Activated B cell treated with CpG ODN at 0.5 μM for 24 hours (primary cell): ENCODE data around the gene CCDC146. TPM values are rescaled to one million over a fixed set of nuclear protein-coding genes. Genes with fewer than 3 reads are reported as not detected.
"Not testable (repeated sequence)": the region's sequence is repeated elsewhere in the genome, so short reads cannot be mapped to it uniquely, and the experiment has no call there.

ENCODE experiments used
- ATAC-seq: fragments of 200-7000 bp; cut with Tn5 transposase; one replicate; pipeline ENCODE4 v1.10.0; 2021; ENCODE audit warnings: low read depth, mild to moderate bottlenecking, moderate library complexity
- CTCF ChIA-PET: fragments of 350-600 bp; sonication (Branson Sonifier 250); formaldehyde crosslinking; loops from one replicate; lab custom pipeline; 2021; ENCODE audit warnings: antibody characterized with exemption; lab: Charles Lee
- POLR2A ChIA-PET: fragments of 350-600 bp; sonication (Branson Sonifier 250); formaldehyde crosslinking; loops from one replicate; lab custom pipeline; 2021; ENCODE audit warnings: antibody characterized with exemption; lab: Charles Lee
- DNase-seq: peaks from one replicate; pipeline ENCODE4 v3.0.0; 2022
- H3K27ac Mint-ChIP-seq: one replicate; pipeline ENCODE4 v1.8.0; 2020; ENCODE audit warnings: mixed read lengths
- H3K27me3 Mint-ChIP-seq: one replicate; pipeline ENCODE4 v1.8.0; 2021; ENCODE audit warnings: mixed read lengths
- H3K36me3 Mint-ChIP-seq: one replicate; pipeline ENCODE4 v1.8.0; 2021; ENCODE audit warnings: low read depth, mixed read lengths
- H3K4me1 Mint-ChIP-seq: one replicate; pipeline ENCODE4 v1.8.0; 2021; ENCODE audit warnings: mixed read lengths
- H3K4me3 Mint-ChIP-seq: one replicate; pipeline ENCODE4 v1.8.0; 2020; ENCODE audit warnings: mild to moderate bottlenecking, mixed read lengths
- H3K9me3 Mint-ChIP-seq: one replicate; pipeline ENCODE4 v1.8.0; 2020; ENCODE audit warnings: mixed read lengths
- CTCF ChIP-seq: fragments of 200-600 bp; IDR thresholded peaks from one replicate; pipeline ENCODE4 v1.8.0; 2022; ENCODE audit warnings: antibody characterized with exemption, mild to moderate bottlenecking
- intact Hi-C: fragments of 100-400 bp; cut with micrococcal nuclease; formaldehyde crosslinking; loops from one replicate; pipeline ENCODE4 v1.15.1; 2024
- total RNA-seq: library from RNA; stranded (reverse); gene quantifications from 2 replicates; pipeline ENCODE4 v1.2.3, GENCODE V29; 2022

Gene CCDC146
- total RNA-seq, 1 donor from 2014 or later: 3.5 TPM

- ChIA-PET POLR2A (interaction anchor here (0.6 kb wide), 1 partner anchor 22 kb away, joined by 3 read pairs; no protein-coding TSS in a partner anchor), CTCF (interaction anchor here (0.6 to 0.9 kb wide), 2 partner anchors 20 to 24 kb away, joined by 3 to 4 read pairs; no protein-coding TSS in a partner anchor)
- no peak for DNase-seq
- intact Hi-C loops: no loop called here
- H3K27ac Mint-ChIP-seq: no peak overlapping the region
- no peak for ATAC-seq
- no peaks in the 10 kb centered on the region for H3K27me3 Mint-ChIP-seq
- no peaks in the 10 kb centered on the region for H3K4me1 Mint-ChIP-seq
- H3K36me3 Mint-ChIP-seq: no peaks in the 10 kb centered on the region
- H3K9me3 Mint-ChIP-seq: peaks cover 9% of the 10 kb centered on the region
- no peak overlapping the region for H3K4me3 Mint-ChIP-seq
- TF ChIP-seq CTCF: no peak
Observed at GRCh38 chr7:77223261-77223660, 100.8 kb downstream of the CCDC146 start.

- no peak for TF ChIP-seq CTCF
- CTCF ChIA-PET: interaction anchor here (1.2 kb wide), 1 partner anchor 21 kb away, joined by 3 read pairs; no protein-coding TSS in a partner anchor
- DNase-seq: no peak
- POLR2A ChIA-PET: interaction anchor here (0.6 kb wide), 1 partner anchor 51 kb away, joined by 3 read pairs; no protein-coding TSS in a partner anchor
- intact Hi-C loops: no loop called here
- H3K36me3 Mint-ChIP-seq: peaks cover 9% of the 10 kb centered on the region
- no peak overlapping the region for H3K4me3 Mint-ChIP-seq
- H3K9me3 Mint-ChIP-seq: peaks cover 23% of the 10 kb centered on the region
- H3K4me1 Mint-ChIP-seq: no peaks in the 10 kb centered on the region
- no peaks in the 10 kb centered on the region for H3K27me3 Mint-ChIP-seq
- H3K27ac Mint-ChIP-seq: no peak overlapping the region
- no peak for ATAC-seq
Observed at GRCh38 chr7:77226357-77226839, 104.0 kb downstream of the CCDC146 start.

GRCh38 chr7:77228795-77229194, 106.4 kb downstream of the CCDC146 start:
- H3K4me1 Mint-ChIP-seq, H3K4me3 Mint-ChIP-seq: not testable (repeated sequence)
- peaks cover 27% of the 10 kb centered on the region for H3K9me3 Mint-ChIP-seq

GRCh38 chr7:77232467-77232866, 110.1 kb downstream of the CCDC146 start:
- no peak for TF ChIP-seq CTCF
- no peaks in the 10 kb centered on the region for H3K27me3 Mint-ChIP-seq
- DNase-seq (no peak), ATAC-seq (no peak)
- intact Hi-C loops: no loop called here
- peaks cover 12% of the 10 kb centered on the region for H3K36me3 Mint-ChIP-seq
- peaks cover 27% of the 10 kb centered on the region for H3K9me3 Mint-ChIP-seq
- POLR2A ChIA-PET: no interaction called here
- no peak overlapping the region for H3K27ac Mint-ChIP-seq
- CTCF ChIA-PET: interaction anchor here (1.0 kb wide), 1 partner anchor 14 kb away, joined by 3 read pairs; no protein-coding TSS in a partner anchor
- H3K4me1 Mint-ChIP-seq: no peaks in the 10 kb centered on the region
- no peak overlapping the region for H3K4me3 Mint-ChIP-seq

More at GRCh38 chr7:77228795-77229194, 106.4 kb downstream of the CCDC146 start:
- CTCF ChIA-PET, intact Hi-C loops, ATAC-seq, H3K27ac Mint-ChIP-seq, DNase-seq, H3K27me3 Mint-ChIP-seq: not testable (repeated sequence)
- peaks cover 10% of the 10 kb centered on the region for H3K36me3 Mint-ChIP-seq
- POLR2A ChIA-PET: interaction anchor here (0.6 kb wide), 1 partner anchor 27 kb away, joined by 6 read pairs; no protein-coding TSS in a partner anchor

GRCh38 chr7:77235276-77235675, 112.9 kb downstream of the CCDC146 start:
- peaks cover 12% of the 10 kb centered on the region for H3K9me3 Mint-ChIP-seq
- peaks cover 12% of the 10 kb centered on the region for H3K4me1 Mint-ChIP-seq
- CTCF ChIA-PET: interaction anchor here (1.1 kb wide), 1 partner anchor 12 kb away, joined by 5 read pairs; no protein-coding TSS in a partner anchor
- DNase-seq (no peak), ATAC-seq (no peak)
- no peak for TF ChIP-seq CTCF
- peaks cover 10% of the 10 kb centered on the region for H3K36me3 Mint-ChIP-seq
- H3K27me3 Mint-ChIP-seq: no peaks in the 10 kb centered on the region
- intact Hi-C loops: no loop called here
- POLR2A ChIA-PET: no interaction called here
- H3K4me3 Mint-ChIP-seq: no peak overlapping the region
- H3K27ac Mint-ChIP-seq: no peak overlapping the region
